Stimulated activated CD8-positive, alpha-beta memory T cell treated with anti-CD3 and anti-CD28 coated beads, Interleukin-15, amount 100 ng/mL, for 24 hours (primary cell): ENCODE data around the gene TLE7.
A peak's percentile ranks its signal among the peaks of the same experiment; 100 is the strongest.

Experiments used
- DNase-seq: peaks from one replicate; pipeline ENCODE4 v3.0.0-alpha.2; 2020; ENCODE audit warnings: low read depth

The TLE7 gene

DNA sequence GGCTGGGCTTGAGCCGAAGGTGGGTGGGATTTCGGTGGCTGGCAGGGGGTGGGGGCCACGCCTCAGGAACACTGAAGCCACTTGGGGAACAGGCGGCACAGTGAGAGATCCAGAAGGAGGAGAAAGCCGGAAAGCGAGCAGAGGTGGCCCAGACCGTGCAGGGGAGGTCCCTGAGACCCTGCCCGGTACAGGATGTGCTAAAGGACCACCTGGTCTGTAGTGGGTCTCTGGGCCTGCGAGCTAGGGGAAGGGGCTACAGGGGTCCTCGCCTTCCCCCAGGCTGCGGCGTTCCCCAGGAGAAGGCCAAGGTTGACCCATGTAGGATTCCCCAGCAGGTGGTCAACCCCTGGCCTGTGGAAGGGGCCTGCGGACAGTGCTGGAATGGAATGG is at the start of gene TLE7:
Gene TLE7, minus strand, starts transcription at position 4 of the 390 bp plus-strand sequence. CDS start 8,730 bp downstream, outside the sequence.
- DNase-seq: no peak

DNA sequence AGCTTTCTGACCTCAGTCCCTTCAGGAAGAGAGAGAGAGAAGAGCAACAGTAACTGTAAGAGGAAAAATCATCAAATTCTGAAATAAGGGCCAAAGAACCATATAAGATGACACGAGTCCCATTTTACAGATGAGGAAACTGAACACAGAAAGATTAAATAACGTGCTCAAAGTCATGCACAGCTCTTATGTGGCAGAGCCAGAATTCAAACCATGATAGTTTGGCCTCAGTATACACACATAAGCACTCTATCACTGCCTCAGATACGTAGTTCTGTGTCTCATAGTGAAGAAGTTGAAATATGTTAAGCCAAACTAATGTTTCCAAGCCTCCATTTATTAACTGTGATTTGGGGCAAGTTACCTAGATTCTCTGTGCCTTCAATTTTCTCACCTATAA is 49.2 kb upstream of the TLE7 start:
- DNase-seq: no peak

DNA sequence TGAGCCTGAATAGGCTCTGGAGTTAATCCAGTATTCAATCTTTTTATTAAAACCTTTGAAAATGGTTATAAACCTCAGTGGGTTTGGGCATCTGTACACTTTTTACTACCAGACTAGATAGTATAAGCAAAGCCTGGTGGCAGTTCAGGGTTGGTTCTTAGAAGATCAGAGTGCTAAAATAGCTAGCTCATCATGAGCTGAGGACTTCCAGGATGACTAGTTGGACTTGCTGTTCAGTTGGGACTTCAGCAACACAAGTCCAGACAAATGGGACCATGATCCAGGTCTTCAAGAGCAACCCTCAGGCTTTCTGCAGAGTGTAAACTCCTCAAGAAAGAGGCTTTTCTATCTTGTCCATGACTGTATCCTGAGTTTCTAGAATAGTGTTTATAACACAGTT is 48.5 kb upstream of the TLE7 start:
- no peak for DNase-seq

DNA sequence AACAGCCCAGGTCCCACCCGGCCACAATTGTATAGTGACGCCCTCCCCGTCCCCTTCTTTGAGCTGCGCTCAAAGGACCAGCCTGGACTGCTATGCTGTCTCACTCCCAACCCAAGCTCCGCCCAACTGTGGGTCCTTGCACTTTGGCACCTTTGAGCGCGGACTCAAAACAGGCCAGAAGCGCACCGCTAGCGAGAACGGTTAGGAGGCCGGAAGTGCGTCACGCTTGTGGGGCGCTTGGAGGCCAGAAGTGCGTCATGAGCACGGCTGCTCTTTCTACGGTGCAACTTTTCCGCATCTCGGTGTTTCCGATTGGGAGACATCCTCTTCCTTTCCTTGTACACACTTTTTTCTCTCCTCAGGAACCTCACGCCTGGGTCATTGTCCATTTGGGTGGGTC is 47.3 kb upstream of the TLE7 start, which contains the start of gene ZNF19:
Gene ZNF19, minus strand, starts transcription at position 203 of the 400 bp plus-strand sequence. CDS start 7,210 bp downstream, outside the sequence.
- DNase-seq: no peak

DNA sequence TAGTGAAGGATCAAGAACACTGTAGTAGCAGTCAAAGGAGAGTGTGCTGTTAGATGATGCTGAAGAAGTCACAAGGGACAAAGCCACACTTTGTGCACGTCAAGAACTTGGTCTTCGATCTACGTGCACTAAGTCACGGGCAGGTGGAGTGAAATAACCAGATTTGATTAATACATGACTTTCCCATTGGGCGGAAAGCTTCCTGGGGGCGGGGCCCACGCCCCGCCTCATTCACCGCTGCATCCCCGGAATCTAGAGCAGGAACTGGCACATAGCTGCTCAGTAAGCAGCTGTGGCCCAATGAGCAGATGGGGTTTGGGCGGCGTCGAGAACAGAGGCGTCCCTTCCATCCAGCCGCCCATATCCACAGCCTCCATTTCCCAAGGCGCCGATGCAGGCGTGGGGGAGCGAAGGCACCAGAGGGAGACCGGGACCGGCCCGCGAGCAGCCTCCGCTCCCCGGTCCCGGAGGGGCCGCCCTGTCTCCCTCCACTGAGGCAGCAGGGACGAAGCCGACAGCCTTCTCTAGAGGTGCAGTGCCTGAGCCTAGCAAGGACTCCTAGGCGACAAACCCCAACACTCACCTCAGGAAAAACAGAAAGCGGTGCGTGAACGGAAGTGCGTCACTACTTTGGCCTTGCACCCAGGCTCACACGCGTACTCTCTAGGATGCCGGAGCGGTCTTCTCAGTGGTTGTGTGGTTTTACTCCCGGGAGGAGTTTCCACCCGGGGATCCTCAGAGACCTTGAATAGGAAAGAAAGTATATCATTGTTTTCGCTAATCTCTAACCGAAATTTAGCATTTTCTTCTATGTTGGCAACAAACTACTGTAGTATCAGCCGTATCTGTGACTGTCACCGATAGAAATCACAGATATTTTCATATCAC is 42.4 kb upstream of the TLE7 start:
- DNase-seq: peak; percentile 59

DNA sequence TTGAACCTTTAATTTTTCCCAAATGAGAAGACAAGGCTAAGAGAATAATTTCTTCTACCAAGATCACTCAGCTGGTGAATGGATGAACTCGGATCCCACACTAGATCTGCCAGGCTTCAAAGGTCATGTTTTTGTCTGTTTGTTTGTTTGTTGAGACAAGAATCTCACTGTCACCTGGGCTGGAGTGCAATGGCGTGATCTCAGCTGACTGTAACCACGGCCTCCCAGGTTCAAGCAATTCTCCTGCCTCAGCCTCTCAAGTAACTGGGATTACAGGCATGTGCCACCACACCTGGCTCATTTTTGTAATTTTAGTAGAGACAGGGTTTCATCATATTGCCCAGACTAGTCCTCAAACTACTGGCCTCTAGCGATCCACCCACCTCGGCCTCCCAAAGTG is 40.7 kb upstream of the TLE7 start:
- DNase-seq: no peak

DNA sequence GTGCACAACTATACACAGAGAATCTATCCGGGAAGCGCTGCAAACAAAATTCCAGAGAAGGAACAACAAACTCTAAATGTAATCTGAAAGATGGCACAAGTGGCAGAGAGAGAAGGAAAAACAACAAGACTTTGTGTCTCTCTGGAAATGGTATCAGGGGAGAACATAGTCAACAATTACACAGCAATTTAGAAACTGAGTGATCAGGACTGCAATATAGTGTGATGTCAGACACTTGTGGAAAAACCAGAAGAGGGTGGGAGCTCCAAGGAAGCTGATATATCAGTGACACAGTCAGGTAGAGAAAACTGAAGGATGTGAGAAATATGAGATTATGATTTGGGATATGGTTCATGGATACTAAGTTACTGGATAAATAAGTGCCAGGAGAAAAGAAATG is 39.1 kb upstream of the TLE7 start:
- no peak for DNase-seq

DNA sequence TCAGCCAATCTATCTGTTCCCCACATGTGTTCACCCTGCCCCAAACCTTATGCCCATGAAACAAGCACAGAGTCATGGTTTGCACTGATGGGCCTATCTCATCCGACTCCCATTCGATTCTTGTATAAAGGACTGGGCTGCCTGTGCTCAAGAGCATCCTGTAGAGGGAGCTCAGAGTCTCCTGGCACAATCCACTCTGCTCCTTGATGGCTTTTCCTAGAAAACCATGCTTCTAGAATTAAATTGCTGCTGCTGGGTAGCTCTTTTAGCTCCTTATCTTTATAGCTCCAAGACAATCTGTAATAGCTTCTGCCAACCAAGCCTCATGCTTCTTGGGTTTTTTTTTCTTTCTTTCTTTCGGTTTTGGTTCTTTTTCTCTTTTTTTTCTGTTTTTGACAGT is 37.6 kb upstream of the TLE7 start:
- no peak for DNase-seq

DNA sequence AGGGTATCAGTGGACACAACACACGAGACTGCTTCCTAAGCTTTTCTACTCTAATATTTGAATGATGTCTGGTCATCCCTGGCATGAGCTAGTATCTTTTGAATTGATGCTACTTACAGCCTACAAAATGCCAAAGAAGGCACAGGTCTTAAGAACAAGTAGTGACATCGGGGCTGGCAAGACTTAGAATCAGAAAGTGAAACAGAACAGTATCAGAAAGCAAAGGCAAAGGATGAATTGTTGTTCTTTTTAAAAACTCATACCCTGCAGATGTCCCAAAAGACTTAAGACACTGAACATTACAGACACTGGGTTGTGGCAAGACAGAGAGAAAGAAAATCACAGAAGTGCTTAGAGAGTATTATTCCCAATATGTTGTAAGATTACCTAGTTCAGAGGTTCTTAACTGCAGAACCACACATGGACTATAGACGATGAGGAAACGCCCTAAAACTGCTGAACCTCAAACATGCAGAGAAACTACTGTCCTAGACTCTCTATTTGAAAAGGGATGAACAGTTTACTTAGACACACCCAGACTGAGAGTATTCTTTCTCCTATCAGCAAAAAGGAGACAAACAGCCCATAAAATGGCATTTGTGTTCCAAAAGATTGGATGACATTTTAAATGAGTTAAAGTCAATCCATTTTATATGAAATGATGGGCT is 34.7 kb upstream of the TLE7 start:
- DNase-seq: no peak

DNA sequence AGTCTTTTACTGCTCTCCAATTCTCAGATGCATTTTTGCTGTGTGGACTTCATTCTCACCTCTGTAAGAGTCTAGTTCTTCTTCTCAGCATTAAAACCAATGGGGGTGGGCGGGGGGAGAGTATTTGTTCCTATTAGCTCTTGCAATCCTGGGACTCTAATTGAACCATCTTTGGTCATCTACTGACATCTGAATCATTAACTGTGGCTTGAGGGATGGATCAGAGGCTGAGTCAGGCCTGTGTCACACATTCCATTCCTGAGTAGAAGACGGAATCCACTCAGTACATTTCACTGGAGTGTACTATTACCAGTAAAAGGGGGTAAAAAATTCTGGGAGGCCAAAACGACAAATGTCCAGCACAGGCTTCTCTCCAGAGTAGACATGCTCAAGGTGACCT is 33.0 kb upstream of the TLE7 start:
- no peak for DNase-seq

DNA sequence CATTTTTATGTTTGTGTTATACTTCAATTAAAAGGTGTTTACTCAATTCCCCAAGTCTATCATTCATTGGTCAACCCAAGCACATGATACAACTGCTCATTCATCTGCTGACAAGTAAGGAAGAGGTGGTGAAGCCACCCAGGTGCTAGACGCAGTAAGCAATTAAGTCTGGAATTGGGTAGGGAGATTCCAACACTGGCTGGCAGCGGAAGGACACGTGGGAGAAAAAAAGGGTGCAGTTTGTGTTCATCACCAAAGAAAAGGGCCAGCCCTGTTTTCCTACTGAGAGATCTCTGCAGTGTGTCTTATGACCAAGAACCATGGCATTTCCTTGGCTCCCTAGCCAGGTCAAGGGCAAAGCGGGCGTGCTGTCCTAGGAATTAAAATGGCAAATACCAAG is 32.0 kb upstream of the TLE7 start:
- no peak for DNase-seq

DNA sequence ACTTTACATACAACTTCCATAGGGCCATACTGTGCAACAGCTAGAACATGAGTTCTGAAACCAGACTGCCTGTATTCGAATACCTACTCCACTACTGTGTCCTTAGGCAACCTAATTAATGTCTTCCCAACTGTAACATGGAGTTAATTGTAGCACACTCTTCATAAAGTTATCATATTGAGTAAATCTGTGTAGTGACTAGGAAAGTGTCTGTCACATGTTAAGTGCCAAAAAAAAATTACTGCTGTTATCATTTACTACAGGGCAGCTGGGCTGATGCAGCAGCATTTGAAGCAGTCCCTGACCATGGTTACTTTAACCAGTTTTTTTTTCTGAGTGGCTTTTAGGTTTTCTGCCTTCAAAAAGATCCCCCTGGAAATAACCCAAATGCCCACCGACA is 31.1 kb upstream of the TLE7 start:
- DNase-seq: no peak

DNA sequence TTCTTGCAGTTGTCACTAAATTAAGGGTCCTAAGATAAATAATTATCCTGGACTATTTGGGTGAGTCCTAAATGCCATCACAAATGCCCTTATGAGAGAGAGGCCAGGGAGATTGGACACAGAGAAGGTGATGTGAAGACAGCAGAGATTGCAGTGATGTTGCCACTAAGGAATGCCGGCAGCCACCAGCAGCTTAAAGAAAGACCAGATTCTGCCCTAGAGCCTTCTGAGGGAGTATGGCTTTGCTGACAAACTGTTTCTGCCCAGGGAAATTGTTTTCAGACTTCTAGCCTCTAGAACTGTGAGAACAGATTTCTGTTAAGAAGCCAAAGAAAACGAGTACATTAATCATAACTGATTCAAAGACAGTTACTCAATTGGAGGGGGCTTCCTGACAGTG is 30.2 kb upstream of the TLE7 start:
- DNase-seq: no peak

DNA sequence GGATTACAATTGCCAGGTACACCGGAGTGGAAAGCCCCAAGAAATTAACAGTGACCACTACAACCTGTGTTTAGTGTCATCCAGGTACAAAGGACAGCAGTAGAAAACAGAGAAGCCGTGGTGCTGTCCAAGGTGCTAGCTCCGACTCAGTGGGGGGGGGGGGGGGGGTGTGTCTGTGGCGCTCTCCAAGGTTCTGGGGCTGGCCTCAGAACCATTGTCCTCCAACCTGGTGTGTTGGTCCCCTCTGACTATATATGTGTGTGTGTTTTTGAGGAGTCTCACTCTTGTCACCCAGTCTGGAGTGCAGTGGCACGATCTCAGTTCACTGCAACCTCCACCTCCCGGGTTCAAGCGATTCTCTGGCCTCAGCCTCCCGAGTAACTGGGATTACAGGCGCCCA is 26.0 kb upstream of the TLE7 start:
- peak; percentile 5 for DNase-seq

DNA sequence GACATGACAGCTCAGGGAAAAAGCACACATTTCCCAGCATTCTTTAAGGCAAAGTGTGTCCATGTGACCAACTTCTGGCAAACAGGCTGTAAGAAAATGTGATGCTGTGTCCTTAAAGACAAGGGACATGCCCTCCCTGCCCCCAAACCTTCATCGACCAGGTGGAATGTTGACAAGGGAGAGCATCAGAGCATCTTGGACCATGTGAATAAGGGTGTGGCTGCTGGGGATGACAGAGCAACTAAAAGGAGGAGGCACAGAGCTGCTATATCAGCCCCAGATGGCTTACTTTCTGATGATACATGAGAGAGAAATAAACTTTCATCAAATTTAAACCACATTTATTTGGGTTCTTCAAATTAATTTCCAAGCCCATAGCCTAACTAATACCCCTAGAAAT is 22.4 kb upstream of the TLE7 start:
- DNase-seq: no peak

DNA sequence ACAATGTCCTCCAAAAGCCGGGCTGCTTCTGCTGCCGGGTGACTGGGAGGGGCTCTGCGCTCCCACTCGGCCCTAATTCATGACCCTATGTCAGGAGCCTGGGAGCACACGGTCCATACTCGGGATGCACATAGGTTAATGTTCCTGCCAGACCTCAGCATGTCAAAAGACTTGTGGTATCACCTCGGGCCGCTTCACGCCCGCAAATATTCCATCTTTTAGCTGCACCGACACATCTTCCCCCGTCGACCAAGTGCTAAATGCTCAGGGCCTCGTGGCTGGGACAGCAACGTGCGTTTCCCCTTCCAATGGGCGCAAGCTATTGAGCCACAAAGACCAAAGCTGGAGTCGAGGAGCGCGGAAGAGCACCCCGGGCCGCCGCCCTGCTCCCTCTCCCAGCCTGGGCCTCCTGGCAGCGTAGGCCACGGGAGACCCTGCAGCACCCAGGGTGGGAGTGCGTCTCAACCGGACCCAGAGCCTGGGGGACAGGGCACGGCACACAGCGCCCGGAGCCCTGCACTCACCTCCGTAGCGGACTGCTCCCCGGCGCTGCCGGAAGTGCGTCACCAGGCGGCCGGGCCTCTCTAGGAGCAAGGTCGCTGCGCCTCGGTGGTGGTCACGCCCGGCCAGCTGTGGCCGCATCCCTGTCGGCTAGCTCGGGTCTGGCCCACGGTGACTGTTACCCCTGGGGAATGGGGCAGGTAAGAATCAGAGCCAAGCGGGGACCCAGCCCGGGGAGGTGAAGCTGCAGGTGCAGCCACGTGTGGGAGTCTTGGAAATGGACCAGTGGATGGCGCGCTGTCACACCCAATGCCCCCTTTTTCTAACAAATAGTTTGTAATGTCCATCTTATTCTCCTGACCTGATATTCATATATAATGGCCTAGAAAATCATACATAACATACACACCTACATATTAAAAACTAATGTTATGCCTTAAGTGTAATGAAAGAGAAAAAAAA is 20.1 kb upstream of the TLE7 start, which contains the start of gene ZNF23:
Gene ZNF23, minus strand, starts transcription at position 562 of the 963 bp plus-strand sequence. CDS start 5,451 bp downstream, outside the sequence.
- DNase-seq: peak; percentile 74

DNA sequence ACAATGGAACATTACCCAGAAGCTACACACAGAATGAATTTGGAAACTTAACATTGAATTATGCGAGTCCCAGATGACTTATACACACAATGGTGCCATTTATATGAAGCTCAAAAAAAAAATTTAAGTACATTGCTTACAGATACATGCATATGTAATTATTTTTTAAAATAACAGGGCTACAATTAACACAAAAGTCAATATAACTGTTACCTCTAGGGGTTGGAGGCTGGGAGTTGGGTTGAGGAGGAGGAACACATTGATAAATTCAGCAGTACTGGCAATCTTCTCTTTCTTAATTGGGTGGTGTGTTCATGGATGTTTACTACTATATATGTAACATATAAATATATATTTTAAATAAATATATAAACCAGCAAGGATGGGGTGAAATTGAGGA is 19.1 kb upstream of the TLE7 start:
- no peak for DNase-seq

DNA sequence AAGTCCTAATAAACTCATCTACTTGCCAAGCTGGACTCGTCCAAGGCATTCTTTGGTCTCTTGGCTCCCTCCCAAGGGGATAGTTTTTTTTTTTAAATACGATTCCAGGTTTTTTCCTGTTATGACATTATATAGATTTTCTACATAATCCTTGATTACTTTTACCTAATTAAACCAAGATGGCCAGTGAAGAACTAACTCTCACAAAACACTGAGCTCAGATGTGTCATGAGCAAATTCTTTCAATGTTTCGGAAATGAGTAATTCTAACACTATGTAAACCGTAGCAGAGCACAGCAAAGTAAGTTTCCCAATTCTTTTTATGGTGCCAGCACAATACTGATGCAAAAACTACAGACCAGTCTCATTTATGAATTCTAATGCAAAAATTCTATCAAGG is 18.4 kb upstream of the TLE7 start:
- no peak for DNase-seq

DNA sequence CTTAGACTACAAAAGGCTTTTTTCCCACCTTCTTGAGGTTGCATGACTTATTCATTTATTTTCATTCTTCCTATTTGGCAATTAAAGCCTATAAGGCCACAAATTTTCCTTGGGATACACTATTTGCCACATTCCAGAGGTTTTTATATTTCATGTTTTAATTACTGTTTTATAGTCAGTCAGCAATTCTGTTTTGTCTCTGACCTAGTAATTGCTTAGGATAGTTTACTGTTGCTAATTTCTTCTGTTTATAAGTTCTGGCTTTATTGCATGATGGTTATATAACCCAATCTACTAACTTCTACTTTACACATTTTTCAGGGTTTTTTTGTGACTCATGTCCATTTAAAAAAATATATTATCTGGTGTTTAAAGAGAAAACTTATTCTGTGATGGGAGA is 17.7 kb upstream of the TLE7 start:
- no peak for DNase-seq

DNA sequence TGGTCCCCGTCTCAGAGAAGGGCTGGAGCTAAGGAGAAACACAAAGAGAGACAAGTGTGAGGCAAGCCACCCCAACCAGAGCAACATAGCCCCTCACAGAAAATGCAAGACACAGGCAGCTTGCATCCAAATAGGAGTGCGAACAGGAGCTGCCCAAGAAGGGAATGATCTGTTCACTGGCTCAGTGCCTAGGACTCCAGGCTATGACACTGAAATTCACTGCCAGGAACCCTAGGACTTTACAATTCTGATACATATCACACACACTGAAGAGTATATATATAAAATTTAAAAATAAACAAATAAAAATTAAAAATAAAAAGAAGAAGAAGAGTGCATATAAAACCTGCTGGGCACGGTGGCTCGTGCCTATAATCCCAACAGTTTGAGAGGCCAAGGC is 14.9 kb upstream of the TLE7 start:
- no peak for DNase-seq

DNA sequence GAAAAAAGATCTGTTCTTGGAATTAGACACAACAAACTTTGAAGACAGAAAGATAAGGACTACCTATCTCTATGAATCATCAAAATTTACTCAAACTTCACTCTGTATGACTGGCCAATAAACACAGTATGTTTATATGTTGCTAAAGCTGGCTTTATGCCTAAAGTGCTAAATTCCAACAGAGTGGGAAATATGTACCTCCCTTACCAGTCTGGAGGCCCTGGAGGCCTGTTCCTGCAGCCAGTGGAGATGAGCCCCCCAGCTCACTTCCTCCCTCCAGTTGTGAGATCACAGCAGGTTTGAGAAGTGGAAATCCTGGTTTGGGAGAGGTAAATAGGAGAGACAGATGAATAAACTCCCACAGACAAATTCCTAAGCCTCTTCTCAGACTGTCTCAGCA is 11.2 kb upstream of the TLE7 start:
- no peak for DNase-seq

DNA sequence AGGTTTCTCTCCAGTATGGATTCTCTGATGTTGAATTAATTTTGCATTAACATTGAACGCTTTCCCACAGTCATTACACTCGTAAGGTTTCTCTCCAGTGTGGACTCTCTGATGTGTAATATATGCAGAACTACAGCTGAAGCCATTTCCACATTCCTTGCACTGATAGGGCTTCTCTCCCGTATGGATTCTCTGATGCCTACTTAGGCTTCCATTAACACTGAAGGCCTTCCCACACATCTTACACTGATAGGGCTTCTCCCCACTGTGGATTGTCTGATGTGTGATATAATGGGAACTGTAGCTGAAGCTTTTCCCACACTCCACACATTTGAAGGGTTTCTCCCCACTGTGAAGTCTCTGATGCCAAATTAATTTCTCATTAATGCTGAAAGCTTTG is 7.2 kb upstream of the TLE7 start:
- no peak for DNase-seq
